ENCODE results near the gene SMAD6.

- no peak for TF ChIP-seq POLR2A (IDR thresholded peaks at IDR 0.05)
- TF ChIP-seq, protein P1, sequence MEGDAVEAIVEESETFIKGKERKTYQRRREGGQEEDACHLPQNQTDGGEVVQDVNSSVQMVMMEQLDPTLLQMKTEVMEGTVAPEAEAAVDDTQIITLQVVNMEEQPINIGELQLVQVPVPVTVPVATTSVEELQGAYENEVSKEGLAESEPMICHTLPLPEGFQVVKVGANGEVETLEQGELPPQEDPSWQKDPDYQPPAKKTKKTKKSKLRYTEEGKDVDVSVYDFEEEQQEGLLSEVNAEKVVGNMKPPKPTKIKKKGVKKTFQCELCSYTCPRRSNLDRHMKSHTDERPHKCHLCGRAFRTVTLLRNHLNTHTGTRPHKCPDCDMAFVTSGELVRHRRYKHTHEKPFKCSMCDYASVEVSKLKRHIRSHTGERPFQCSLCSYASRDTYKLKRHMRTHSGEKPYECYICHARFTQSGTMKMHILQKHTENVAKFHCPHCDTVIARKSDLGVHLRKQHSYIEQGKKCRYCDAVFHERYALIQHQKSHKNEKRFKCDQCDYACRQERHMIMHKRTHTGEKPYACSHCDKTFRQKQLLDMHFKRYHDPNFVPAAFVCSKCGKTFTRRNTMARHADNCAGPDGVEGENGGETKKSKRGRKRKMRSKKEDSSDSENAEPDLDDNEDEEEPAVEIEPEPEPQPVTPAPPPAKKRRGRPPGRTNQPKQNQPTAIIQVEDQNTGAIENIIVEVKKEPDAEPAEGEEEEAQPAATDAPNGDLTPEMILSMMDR (IDR thresholded peaks at IDR 0.05), result no peak
Measured at GRCh38 chr15:66783725-66784124, 81.7 kb downstream of the SMAD6 start.
